Measurements from ENCODE around the gene TNFAIP2.
"Not testable (repeated sequence)": the region's sequence is repeated elsewhere in the genome, so short reads cannot be mapped to it uniquely, and the experiment has no call there.

Gene TNFAIP2

GRCh38 chr14:103107941-103108748 lies 15.1 kb upstream of the TNFAIP2 start:
- no peak for DNase-seq

DNA sequence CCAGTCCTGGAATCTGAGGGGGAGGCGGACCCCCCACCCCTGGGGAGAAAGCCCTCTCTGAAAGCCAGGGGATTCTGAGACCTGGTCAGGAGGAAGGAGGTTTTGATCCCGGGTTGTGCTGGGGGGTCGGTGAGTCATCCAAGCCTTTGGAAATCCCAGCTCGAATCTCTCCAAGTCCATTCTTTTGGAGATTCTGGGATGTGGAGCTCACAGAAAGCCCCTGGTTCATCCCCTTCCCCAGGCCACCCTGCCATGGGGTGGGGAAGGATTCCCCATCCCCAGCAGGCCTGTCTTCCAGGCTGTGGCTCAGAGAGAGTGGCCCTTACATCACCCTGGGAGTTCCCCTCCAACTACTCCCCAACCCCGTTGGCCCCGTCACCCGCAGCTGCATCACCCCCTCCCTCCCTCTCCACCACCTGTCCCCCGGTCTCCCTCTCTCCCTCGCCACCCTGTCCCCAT lies 14.5 kb upstream of the TNFAIP2 start:
- no peak for DNase-seq

DNA sequence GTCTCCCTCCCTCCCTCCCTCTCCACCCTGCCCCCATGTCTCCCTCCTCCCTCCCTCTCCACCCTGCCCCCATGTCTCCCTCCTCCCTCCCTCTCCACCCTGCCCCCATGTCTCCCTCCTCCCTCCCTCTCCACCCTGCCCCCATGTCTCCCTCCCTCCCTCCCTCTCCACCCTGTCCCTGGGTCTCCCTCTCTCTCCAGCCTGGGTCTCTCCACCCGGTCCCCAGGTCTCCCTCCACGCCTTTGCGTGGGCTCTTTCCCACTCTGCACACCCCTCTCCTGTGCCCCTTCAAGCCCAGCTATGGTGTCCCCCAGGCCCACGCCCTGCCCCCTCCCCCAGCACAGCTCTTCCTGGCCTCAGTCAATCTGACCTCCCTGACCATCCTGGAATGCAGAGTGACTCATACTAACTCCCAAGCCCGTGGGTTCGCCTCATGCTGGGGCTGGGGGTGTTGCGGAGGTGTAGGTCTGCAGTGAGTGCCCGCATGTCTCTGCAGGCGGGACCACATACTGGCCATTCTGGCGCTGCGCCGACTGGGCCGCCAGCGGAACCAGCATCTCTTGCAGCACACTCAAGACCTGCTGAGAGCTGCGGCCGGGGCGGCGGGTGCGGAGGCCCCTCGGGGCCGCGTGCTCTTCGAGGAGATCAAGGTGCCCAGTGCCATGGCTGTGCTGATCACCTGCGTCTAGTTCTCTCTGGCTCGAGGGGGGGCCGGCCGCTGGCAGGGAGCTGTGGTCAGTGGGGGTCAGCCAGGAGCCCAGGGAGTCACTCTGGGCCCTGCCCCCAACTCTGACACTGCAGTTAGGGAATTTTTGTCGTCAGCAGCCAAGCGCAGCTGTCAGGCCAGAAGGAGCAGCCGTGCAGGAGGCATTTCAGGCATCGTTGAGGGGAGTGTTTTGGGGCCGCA lies 13.5 kb upstream of the TNFAIP2 start:
- DNase-seq, result no peak

DNA sequence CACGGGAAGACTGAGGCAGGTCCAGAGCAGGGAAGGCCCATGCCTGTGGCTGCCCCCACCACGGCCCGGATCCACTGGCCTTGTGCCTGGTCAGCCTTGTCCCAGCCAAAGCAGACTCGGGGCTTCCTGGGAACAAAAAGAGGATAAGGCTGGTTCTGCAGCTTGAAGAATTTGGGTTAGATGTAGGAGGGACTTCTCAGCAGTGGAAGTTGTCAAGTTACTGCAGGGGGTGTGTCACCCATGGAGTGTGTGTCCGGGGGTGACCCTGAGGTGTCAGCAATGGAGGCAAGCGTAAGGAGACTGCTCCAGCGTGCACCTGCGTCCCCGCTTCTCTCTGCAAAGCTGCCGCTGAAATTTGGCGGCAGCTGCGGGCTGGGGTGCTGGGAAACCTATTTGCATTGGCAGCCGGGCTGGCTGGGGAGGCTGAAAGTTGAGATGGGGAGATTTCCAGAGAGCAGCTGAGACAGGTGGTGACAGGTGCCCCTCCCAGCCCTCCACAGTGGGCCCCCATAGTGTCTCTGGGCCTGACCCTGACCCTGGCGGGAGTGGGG lies 12.5 kb upstream of the TNFAIP2 start:
- no peak for DNase-seq

DNA sequence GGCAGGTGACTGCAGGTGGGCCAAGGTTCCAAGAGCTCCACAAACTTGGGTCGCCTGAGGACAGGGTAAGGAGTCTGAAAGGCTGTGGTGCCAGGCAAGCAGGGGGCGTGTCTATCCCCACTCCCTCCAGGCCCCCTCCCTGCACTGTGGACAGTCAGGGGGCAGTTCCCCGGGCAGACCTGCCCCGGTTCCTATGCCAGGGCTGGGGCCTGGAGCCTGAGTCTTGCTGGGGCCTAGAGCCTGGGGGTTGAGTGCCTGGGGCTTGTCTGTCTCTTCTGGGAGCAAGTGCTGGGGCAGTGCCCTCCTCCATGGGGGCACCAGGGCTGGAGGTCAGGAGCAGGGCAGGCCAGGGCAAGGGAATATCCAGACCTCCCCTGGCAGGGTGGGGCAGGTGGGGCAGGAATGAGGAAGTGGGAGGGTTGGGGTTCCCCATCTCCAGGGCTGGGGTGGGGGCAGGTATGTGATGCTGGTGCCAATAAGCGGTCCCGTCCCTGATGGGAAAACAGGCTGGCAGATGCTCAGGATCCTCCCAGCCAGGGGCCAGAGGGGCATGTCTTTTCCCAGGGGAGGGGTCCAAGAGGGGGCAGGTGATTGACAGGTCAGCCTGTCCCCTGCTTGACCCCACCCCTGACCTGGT lies 11.9 kb upstream of the TNFAIP2 start:
- no peak for DNase-seq

DNA sequence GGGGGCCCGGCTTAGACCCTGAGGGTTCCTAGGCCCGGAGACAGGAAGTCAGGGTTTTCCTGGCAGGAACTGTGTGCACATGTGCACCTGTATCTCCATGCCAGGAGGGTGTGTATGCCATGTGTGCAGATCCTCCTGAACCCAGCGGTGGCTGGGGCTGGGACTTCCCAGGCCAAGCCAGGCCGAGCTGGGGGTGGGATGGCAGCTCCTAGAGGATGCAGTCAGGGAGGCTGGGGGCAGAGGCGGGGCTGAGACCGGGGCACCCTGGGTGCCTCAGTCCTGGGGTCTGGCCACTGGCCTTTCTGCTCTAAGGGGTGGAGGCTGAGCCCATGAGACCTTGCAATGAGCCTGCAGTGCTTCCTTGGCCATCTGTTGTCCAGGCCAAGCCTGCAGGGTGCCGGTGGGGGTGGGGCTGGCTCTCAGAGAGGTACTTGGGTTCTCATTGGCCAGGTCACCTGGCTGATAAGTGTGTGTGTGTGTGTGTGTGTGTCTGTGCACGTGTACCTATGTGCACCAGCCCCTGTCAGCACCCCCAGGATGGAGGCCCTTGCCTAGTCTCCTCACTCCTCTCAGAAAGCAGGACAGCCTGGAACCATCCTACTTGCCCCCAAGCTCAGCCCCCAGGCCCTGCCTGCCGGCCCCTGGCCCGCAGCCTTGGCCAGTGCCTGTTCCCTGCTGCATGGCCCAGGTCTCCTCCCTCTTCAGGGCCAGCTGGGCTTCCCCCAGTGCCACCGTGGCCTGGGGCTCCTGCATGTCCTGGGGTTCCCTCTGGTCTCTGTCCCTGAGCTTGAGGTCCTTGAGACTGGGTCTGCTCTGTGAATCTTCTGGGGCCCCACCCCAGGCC lies 10.6 kb upstream of the TNFAIP2 start:
- no peak for DNase-seq

- no peak for DNase-seq
Measured at GRCh38 chr14:103113303-103113702, 10.0 kb upstream of the TNFAIP2 start.

DNA sequence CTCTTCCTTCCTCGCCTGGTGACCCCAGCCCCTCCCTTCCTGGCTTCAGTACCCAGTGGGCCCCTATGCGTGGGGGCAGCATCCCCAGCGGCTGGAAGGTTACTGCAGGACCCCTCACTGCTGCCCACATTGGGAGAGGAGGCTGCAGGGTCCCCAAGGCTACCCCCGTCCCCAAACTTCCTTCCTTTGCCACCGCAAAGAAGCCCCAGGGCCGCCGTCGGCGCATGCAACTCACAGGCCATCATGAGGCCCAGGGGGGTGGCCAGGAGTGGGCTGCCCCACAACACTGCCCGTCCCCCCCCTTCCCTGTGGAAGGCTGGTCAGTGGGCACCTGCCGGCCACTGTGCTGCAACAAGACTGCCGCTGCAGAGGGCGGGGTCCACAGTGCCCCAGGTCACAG lies 9.5 kb upstream of the TNFAIP2 start:
- no peak for DNase-seq

DNA sequence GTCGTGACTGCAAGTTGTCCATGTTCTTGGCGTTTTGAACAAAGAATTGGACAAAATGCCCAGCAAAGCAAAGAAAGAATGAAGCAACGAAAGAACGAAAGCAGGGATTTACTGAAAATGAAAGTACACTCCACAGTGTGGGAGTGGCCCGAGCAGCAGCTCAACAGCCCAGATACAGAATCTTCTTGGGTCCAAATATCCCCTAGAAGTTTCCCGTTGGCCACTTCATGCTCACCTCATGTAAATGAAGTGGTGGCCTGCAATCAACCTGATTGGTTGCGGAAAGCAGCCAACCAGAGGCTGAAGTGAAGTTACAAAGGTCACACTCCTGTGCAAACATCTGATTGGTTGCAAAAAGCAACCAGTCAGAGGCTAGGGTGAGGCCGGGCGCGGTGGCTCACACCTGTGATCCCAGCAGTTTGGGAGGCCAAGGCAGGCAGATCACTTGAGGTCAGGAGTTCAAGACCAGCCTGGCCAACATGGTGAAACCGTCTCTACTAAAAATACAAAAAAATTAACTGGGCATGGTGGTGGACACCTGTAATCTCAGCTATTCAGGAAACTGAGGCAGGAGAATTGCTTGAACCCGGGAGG lies 8.1 kb upstream of the TNFAIP2 start:
- DNase-seq, result not testable (repeated sequence)

- no peak for DNase-seq
Measured at GRCh38 chr14:103115845-103116572, 7.3 kb upstream of the TNFAIP2 start.

- DNase-seq, result no peak
Measured at GRCh38 chr14:103116636-103117035, 6.6 kb upstream of the TNFAIP2 start.

- DNase-seq, result not testable (repeated sequence)
Measured at GRCh38 chr14:103117499-103117898, 5.8 kb upstream of the TNFAIP2 start.

- DNase-seq, result no peak
Measured at GRCh38 chr14:103118018-103118662, 5.1 kb upstream of the TNFAIP2 start.

DNA sequence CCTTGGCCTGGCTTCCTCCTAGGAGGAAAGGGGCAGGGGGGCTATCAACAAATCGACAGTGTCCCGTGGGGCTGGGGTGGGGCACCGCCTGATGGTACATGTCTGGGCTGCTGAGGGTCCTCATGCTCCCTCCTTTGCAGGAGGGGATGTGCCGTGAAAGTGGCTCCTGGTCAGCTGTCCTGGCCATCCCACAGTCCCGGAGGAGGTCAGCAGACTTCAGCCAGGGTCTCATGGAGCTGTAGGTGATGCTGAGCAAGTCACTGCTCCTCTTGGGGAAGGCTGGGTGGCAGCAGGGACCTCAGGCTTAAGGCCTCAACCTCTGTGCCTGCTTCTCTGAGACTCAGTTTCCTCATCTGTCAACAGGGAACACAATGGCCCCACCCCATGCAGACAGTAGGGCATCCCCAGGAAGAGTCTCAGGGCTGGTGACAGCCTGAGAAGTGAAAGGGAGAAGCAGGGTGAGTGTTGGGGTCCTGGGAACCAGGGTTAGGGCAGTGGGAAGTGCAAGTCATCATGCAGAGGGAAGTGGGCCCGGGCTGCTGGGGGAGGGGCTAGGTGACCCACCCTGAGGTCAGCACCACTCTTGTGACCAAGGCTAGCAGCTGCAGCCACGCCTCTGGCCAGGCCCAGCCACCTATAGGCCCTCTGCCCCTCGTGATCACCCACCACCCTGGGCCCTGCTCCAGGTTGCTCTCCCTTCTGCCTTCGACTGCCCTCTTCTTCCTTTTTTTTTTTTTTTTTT lies 4.4 kb upstream of the TNFAIP2 start:
- no peak for DNase-seq

DNA sequence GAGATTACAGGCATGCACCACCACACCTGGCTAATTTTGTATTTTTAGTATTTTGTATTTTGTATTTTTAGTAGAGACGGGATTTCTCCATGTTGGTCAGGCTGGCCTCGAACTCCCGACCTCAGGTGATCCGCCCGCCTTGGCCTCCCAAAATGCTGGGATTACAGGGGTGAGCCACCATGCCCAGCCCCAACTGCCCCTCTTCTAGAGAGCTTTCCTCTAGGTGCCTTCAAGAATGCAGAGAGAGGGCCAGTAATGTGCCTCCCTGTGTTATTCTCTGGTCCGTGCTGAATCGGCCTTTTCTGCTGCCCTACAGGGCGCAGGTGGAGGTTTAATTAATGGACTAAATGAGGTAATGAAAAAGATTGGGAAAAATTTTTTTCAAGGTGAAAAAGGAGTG lies 3.7 kb upstream of the TNFAIP2 start:
- DNase-seq, result not testable (repeated sequence)

DNA sequence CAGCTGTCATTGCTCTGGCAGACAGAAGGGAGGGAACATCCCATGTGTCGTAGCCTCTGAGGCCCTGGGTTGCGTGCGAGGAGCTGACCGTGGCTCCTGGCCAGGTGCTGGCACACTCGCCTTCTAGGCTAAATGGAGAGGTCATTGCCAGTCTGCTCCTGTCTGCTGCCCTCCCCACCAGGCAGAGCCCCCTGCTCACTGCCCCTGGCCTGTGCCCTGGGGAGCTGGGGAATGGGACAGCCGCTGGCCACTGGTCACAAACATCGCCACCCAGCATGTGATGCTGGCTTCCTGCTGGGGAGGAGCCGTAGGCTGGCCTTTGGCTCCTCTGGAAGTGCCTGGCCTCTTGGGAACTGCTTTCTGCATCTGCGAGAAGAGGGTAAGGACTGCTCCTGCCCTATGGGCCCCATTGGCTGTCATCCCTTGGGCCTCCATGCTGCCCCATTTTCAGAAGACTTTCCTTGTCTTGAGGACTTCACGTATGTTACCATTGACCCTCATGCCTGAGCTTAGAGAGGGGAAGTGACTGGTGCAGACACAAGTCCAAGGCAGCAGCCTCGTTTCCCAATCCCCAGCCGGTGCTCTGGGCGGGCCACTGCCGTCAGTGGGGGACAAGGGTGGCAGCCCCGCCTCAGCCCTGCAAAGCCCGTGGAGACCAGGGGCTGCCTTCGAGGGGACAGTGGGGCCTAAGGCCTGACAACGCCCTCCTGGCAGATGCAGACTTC lies 2.0 kb upstream of the TNFAIP2 start:
- no peak for DNase-seq

DNA sequence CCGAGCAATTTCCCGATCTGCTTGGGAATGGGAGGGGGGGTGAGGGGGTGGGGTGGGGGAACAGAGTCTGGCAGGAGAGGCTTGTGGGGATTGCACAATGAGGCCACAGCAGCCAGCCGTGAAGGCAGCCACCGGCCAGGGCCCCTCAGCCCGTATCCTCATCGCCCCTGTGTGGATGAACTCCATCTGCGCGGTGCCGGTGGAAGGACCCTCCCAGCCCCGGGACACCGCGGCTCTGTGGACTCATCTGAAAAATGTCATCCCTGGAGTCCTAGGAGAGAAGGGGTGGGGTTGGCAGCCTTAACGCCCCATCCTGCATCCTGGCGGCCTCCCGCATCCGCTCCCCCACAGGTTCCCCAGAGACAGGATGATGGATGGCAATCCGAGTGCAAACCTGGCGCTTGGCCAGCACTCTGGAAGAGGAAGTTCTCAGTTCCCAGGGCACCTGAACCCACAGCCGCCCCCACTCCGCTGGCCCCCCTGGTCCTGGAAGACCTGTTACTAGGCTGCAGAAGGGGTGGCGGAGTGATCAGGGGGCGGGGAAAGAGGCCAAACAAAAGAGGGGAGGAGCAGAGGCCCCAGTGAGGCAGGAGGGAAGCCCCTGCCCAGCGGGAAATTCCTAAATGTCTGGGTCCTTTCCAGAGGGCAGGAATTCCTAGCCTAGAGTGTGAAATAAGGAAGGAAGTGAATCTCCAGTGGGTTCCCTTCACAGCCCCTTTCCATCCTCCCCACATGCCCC lies 1.2 kb upstream of the TNFAIP2 start:
- DNase-seq, result peak; percentile 56

DNA sequence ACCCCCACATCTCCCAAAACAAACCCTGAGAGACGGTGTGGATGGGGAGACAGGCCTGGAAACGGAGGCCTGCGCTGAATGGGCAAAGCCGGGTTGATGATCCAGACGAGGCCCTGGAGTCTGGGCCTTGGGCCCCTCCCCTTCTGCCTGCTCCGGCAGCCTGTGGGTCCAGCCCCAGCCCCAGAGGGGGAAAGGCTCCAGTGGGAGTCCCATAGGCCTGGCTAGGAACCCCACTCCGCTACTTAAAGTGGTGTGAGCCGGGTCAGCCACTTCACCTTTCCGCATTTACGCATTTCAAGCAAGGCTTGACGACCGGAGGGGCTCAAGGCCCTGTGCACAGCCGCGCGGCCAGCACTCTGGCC lies 695 bp upstream of the TNFAIP2 start:
- no peak for DNase-seq

All from DMS53 (cell line).